Measurements from ENCODE around the gene BMP10. TPM values are rescaled to one million over a fixed set of nuclear protein-coding genes. Genes with fewer than 3 reads are reported as not detected.
"Not testable (repeated sequence)": the region's sequence is repeated elsewhere in the genome, so short reads cannot be mapped to it uniquely, and the experiment has no call there.

BMP10 gene
- total RNA-seq, 8 experiments from 2014 or later: 0.17 to 0.27 (median 0.24) TPM; not detected in 5

- in situ Hi-C loops (cut with MboI; ENCODE audit: low pct_unique_long_range_greater_than_20kb in 2 of 9, low sequenced_read_pairs in 9 of 9, unreplicated experiment in 9 of 9): loop anchor here in 8 of 9 experiments (10.0 to 25.0 kb wide), 5 partner anchors 148 to 423 kb away; partner anchors contain the start of gene ARHGAP25 (in 3 of the 8)
- ATAC-seq (replicated peaks in 6 of 8): peak in 4 of 8 experiments; percentile 13 to 61 (median 36)
- WGBS, 10 experiments: 66 to 90% (median 75%) methylated on average over 2 to 3 of the region's 3 CpGs
- Histone ChIP-seq H3K4me1 (replicated peaks in 1 of 2) (no peaks in the 10 kb centered on the region), H3K4me3 (no peak overlapping the region), H3K27ac (no peak overlapping the region)
Measured at GRCh38 chr2:68909793-68910674, 38.8 kb upstream of the BMP10 start.

GRCh38 chr2:68908392-68908970 lies 37.3 kb upstream of the BMP10 start:
- WGBS, 10 experiments: 0 to 100% (median 69%) methylated on average over 1 to 3 of the region's 5 CpGs; no CpG with 5 or more reads in 4 of the 10 experiments
- peak in 6 of 8 experiments; percentile 24 to 95 (median 70) for ATAC-seq (replicated peaks in 6 of 8)
- no peaks in the 10 kb centered on the region for H3K4me1 ChIP-seq (replicated peaks in 1 of 2)
- in situ Hi-C loops (cut with MboI; ENCODE audit: low pct_unique_long_range_greater_than_20kb in 2 of 9, low sequenced_read_pairs in 9 of 9, unreplicated experiment in 9 of 9): loop anchor here in 8 of 9 experiments (10.0 to 25.0 kb wide), 5 partner anchors 146 to 421 kb away; partner anchors contain the start of gene ARHGAP25 (in 3 of the 8)
- no peak overlapping the region for H3K4me3 ChIP-seq
- no peak overlapping the region for H3K27ac ChIP-seq

GRCh38 chr2:68907920-68908253 lies 36.7 kb upstream of the BMP10 start:
- H3K4me1 ChIP-seq (replicated peaks in 1 of 2): no peaks in the 10 kb centered on the region
- WGBS, 10 experiments: 40 to 96% (median 81%) methylated on average over 1 to 4 of the region's 4 CpGs; no CpG with 5 or more reads in 2 of the 10 experiments
- in situ Hi-C loops (cut with MboI; ENCODE audit: low pct_unique_long_range_greater_than_20kb in 2 of 9, low sequenced_read_pairs in 9 of 9, unreplicated experiment in 9 of 9): loop anchor here in 8 of 9 experiments (10.0 to 25.0 kb wide), 5 partner anchors 146 to 421 kb away; partner anchors contain the start of gene ARHGAP25 (in 3 of the 8)
- ATAC-seq (replicated peaks in 6 of 8): no peak
- no peak overlapping the region for H3K27ac ChIP-seq
- no peak overlapping the region for H3K4me3 ChIP-seq

- ATAC-seq (replicated peaks in 6 of 8): no peak
- 76 to 100% (median 95%) methylated on average over 1 to 4 of the region's 5 CpGs; no CpG with 5 or more reads in 2 of the 10 experiments for WGBS, 10 experiments
- Histone ChIP-seq H3K4me3 (no peak overlapping the region), H3K4me1 (replicated peaks in 1 of 2) (no peaks in the 10 kb centered on the region), H3K27ac (no peak overlapping the region)
- in situ Hi-C loops (cut with MboI; ENCODE audit: low pct_unique_long_range_greater_than_20kb in 2 of 9, low sequenced_read_pairs in 9 of 9, unreplicated experiment in 9 of 9): loop anchor here in 8 of 9 experiments (10.0 to 25.0 kb wide), 5 partner anchors 145 to 420 kb away; partner anchors contain the start of gene ARHGAP25 (in 3 of the 8)
Measured at GRCh38 chr2:68907232-68907919, 36.2 kb upstream of the BMP10 start.

- ATAC-seq (replicated peaks in 6 of 8): no peak
- WGBS, 10 experiments: 75 to 95% (median 88%) methylated on average over 1 to 3 of the region's 3 CpGs; no CpG with 5 or more reads in 4 of the 10 experiments
- Histone ChIP-seq H3K4me1 (replicated peaks in 1 of 2) (no peaks in the 10 kb centered on the region), H3K4me3 (no peak overlapping the region), H3K27ac (no peak overlapping the region)
- in situ Hi-C loops (cut with MboI; ENCODE audit: low pct_unique_long_range_greater_than_20kb in 2 of 9, low sequenced_read_pairs in 9 of 9, unreplicated experiment in 9 of 9): loop anchor here in 8 of 9 experiments (10.0 to 25.0 kb wide), 5 partner anchors 144 to 419 kb away; partner anchors contain the start of gene ARHGAP25 (in 3 of the 8)
Measured at GRCh38 chr2:68906716-68907115, 35.5 kb upstream of the BMP10 start.

GRCh38 chr2:68905116-68905515 lies 33.9 kb upstream of the BMP10 start:
- Histone ChIP-seq H3K4me1 (replicated peaks in 1 of 2) (no peaks in the 10 kb centered on the region), H3K27ac (no peak overlapping the region), H3K4me3 (no peak overlapping the region)
- ATAC-seq (replicated peaks in 6 of 8): no peak
- WGBS, 10 experiments: 0 to 91% (median 74%) methylated on average over 1 to 2 of the region's 2 CpGs
- in situ Hi-C loops (cut with MboI; ENCODE audit: low pct_unique_long_range_greater_than_20kb in 2 of 9, low sequenced_read_pairs in 9 of 9, unreplicated experiment in 9 of 9): loop anchor here in 8 of 9 experiments (10.0 to 25.0 kb wide), 5 partner anchors 143 to 418 kb away; partner anchors contain the start of gene ARHGAP25 (in 3 of the 8)

- 0 to 100% (median 71%) methylated on average over 1 of the region's 1 CpG for WGBS, 10 experiments
- ATAC-seq (replicated peaks in 6 of 8): no peak
Measured at GRCh38 chr2:68901561-68901960, 30.4 kb upstream of the BMP10 start.

GRCh38 chr2:68901199-68901514 lies 30.0 kb upstream of the BMP10 start:
- in situ Hi-C loops (cut with MboI; ENCODE audit: low pct_unique_long_range_greater_than_20kb in 2 of 9, low sequenced_read_pairs in 9 of 9, unreplicated experiment in 9 of 9): loop anchor here in 8 of 9 experiments (10.0 to 25.0 kb wide), 5 partner anchors 139 to 414 kb away; partner anchors contain the start of gene ARHGAP25 (in 3 of the 8)
- Histone ChIP-seq H3K27ac (no peak overlapping the region), H3K4me3 (no peak overlapping the region), H3K4me1 (replicated peaks in 1 of 2) (no peaks in the 10 kb centered on the region)
- peak in 1 of 8 experiments; percentile 34 for ATAC-seq (replicated peaks in 6 of 8)
- 8 to 96% (median 81%) methylated on average over 1 to 4 of the region's 4 CpGs; no CpG with 5 or more reads in 1 of the 10 experiments for WGBS, 10 experiments

More at GRCh38 chr2:68901561-68901960, 30.4 kb upstream of the BMP10 start:
- Histone ChIP-seq H3K27ac (no peak overlapping the region), H3K4me1 (replicated peaks in 1 of 2) (no peaks in the 10 kb centered on the region), H3K4me3 (no peak overlapping the region)
- in situ Hi-C loops (cut with MboI; ENCODE audit: low pct_unique_long_range_greater_than_20kb in 2 of 9, low sequenced_read_pairs in 9 of 9, unreplicated experiment in 9 of 9): loop anchor here in 8 of 9 experiments (10.0 to 25.0 kb wide), 5 partner anchors 139 to 414 kb away; partner anchors contain the start of gene ARHGAP25 (in 3 of the 8)

GRCh38 chr2:68900496-68901198 lies 29.4 kb upstream of the BMP10 start:
- no peak for ATAC-seq (replicated peaks in 6 of 8)
- Histone ChIP-seq H3K4me1 (replicated peaks in 1 of 2) (no peaks in the 10 kb centered on the region), H3K27ac (no peak overlapping the region), H3K4me3 (no peak overlapping the region)
- in situ Hi-C loops (cut with MboI; ENCODE audit: low pct_unique_long_range_greater_than_20kb in 2 of 9, low sequenced_read_pairs in 9 of 9, unreplicated experiment in 9 of 9): loop anchor here in 8 of 9 experiments (10.0 to 25.0 kb wide), 5 partner anchors 138 to 413 kb away; partner anchors contain the start of gene ARHGAP25 (in 3 of the 8)
- 50 to 93% (median 79%) methylated on average over 1 to 4 of the region's 5 CpGs; no CpG with 5 or more reads in 3 of the 10 experiments for WGBS, 10 experiments

GRCh38 chr2:68895981-68896380 lies 24.8 kb upstream of the BMP10 start:
- 70 to 100% (median 90%) methylated on average over 1 to 3 of the region's 6 CpGs; no CpG with 5 or more reads in 4 of the 10 experiments for WGBS, 10 experiments
- in situ Hi-C loops (cut with MboI; ENCODE audit: low pct_unique_long_range_greater_than_20kb in 2 of 9, low sequenced_read_pairs in 9 of 9, unreplicated experiment in 9 of 9): not testable (repeated sequence)

GRCh38 chr2:68889500-68889899 lies 18.3 kb upstream of the BMP10 start:
- Histone ChIP-seq H3K27ac (no peak overlapping the region), H3K4me3 (no peak overlapping the region), H3K4me1 (replicated peaks in 1 of 2) (no peaks in the 10 kb centered on the region)
- in situ Hi-C loops (cut with MboI; ENCODE audit: low pct_unique_long_range_greater_than_20kb in 2 of 9, low sequenced_read_pairs in 9 of 9, unreplicated experiment in 9 of 9): no loop called here
- 72 to 100% (median 93%) methylated on average over 2 to 9 of the region's 12 CpGs; no CpG with 5 or more reads in 5 of the 10 experiments for WGBS, 10 experiments
- no peak for ATAC-seq (replicated peaks in 6 of 8)

More at GRCh38 chr2:68895981-68896380, 24.8 kb upstream of the BMP10 start:
- not testable (repeated sequence) for H3K27ac ChIP-seq; H3K4me1 ChIP-seq (replicated peaks in 1 of 2); H3K4me3 ChIP-seq; ATAC-seq (replicated peaks in 6 of 8)

GRCh38 chr2:68889021-68889420 lies 17.8 kb upstream of the BMP10 start:
- 0 to 100% (median 71%) methylated on average over 1 of the region's 1 CpG; no CpG with 5 or more reads in 2 of the 10 experiments for WGBS, 10 experiments
- Histone ChIP-seq H3K4me3 (no peak overlapping the region), H3K27ac (no peak overlapping the region), H3K4me1 (replicated peaks in 1 of 2) (no peaks in the 10 kb centered on the region)
- in situ Hi-C loops (cut with MboI; ENCODE audit: low pct_unique_long_range_greater_than_20kb in 2 of 9, low sequenced_read_pairs in 9 of 9, unreplicated experiment in 9 of 9): no loop called here
- ATAC-seq (replicated peaks in 6 of 8): peak in 1 of 8 experiments; percentile 26

Measured in motor neuron (in vitro differentiated cells).